WTC11 (cell line): ENCODE measurements around the gene ANO1. TPM values are rescaled to one million over a fixed set of nuclear protein-coding genes. Genes with fewer than 3 reads are reported as not detected.

ENCODE experiments used
- ATAC-seq: fragments of 200-7000 bp; cut with Tn5 transposase; 2 replicates; pipeline ENCODE4 v1.10.0; 2021; ENCODE audit warnings: mild to moderate bottlenecking, moderate library complexity
- CTCF ChIA-PET: fragments of 300-600 bp; sonication (Branson Sonifier 250); formaldehyde crosslinking; loops from one replicate; lab custom pipeline; 2021; ENCODE audit warnings: antibody characterized with exemption; lab: Charles Lee
- POLR2A ChIA-PET: fragments of 350-600 bp; sonication (Branson Sonifier 250); formaldehyde crosslinking; loops from one replicate; lab custom pipeline; 2021; ENCODE audit warnings: antibody characterized with exemption; lab: Charles Lee
- DNase-seq: peaks from one replicate; pipeline ENCODE4 v3.0.0; 2021; ENCODE audit warnings: low spot score
- H3K27ac Mint-ChIP-seq: 2 replicates; pipeline ENCODE4 v1.8.0; 2021; ENCODE audit warnings: mixed read lengths
- H3K27me3 Mint-ChIP-seq: 2 replicates; pipeline ENCODE4 v1.8.0; 2021; ENCODE audit warnings: low read depth, mild to moderate bottlenecking, moderate library complexity, mixed read lengths
- H3K36me3 Mint-ChIP-seq: 2 replicates; pipeline ENCODE4 v1.8.0; 2021; ENCODE audit warnings: mixed read lengths
- H3K4me1 Mint-ChIP-seq: 2 replicates; pipeline ENCODE4 v1.8.0; 2022; ENCODE audit warnings: mixed read lengths
- H3K4me3 Mint-ChIP-seq: 2 replicates; pipeline ENCODE4 v1.8.0; 2021; ENCODE audit warnings: mild to moderate bottlenecking, moderate library complexity, mixed read lengths
- H3K9me3 Mint-ChIP-seq: 2 replicates; pipeline ENCODE4 v1.8.0; 2021; ENCODE audit warnings: mixed read lengths
- AR ChIP-seq: fragments of 250-450 bp; sonication (Bioruptor Pico); IDR thresholded peaks from 2 replicates; pipeline ENCODE4 v1.9.0; 2021; ENCODE audit warnings: mild to moderate bottlenecking
- ATF1 ChIP-seq: sonication (generic); formaldehyde crosslinking; IDR thresholded peaks from 2 replicates; pipeline ENCODE4 v1.8.1; 2023; ENCODE audit warnings: mild to moderate bottlenecking, moderate library complexity, missing genetic modification reagents
- CTCF ChIP-seq: fragments of 200-600 bp; IDR thresholded peaks from 2 replicates; pipeline ENCODE4 v1.8.0; 2022; ENCODE audit warnings: antibody characterized with exemption
- E2F1 ChIP-seq: sonication (generic); formaldehyde crosslinking; IDR thresholded peaks from 2 replicates; pipeline ENCODE4 v1.8.0; 2022; ENCODE audit warnings: mild to moderate bottlenecking, missing genetic modification reagents
- KAT7 ChIP-seq: sonication (generic); formaldehyde crosslinking; IDR thresholded peaks from 2 replicates; pipeline ENCODE4 v1.8.1; 2023; ENCODE audit warnings: missing genetic modification reagents, mild to moderate bottlenecking, borderline replicate concordance
- NR1H2 ChIP-seq: sonication (generic); formaldehyde crosslinking; IDR thresholded peaks from 2 replicates; pipeline ENCODE4 v1.9.0; 2021; ENCODE audit warnings: mild to moderate bottlenecking, moderate library complexity, missing genetic modification reagents
- SP1 ChIP-seq: sonication (generic); formaldehyde crosslinking; conservative IDR thresholded peaks from 2 replicates; pipeline ENCODE4 v1.8.1; 2022; ENCODE audit warnings: missing genetic modification reagents
- TEAD4 ChIP-seq: sonication (generic); formaldehyde crosslinking; IDR thresholded peaks from 2 replicates; pipeline ENCODE4 v1.8.0; 2022; ENCODE audit warnings: mild to moderate bottlenecking, missing genetic modification reagents
- USF1 ChIP-seq: sonication (generic); formaldehyde crosslinking; IDR thresholded peaks from 2 replicates; pipeline ENCODE4 v1.8.0; 2022; ENCODE audit warnings: mild to moderate bottlenecking, missing genetic modification reagents
- ZNF423 ChIP-seq: fragments of 250-450 bp; sonication (Bioruptor Pico); IDR thresholded peaks from 2 replicates; pipeline ENCODE4 v2.1.2; 2022; ENCODE audit warnings: mild to moderate bottlenecking, moderate library complexity
- total RNA-seq: library from RNA; stranded (reverse); gene quantifications from 3 replicates; pipeline ENCODE4 v1.2.3, GENCODE V29; 2021
- TF ChIP-seq, protein P1 (sequence below): fragments of 250-450 bp; sonication (Bioruptor Pico); IDR thresholded peaks from 2 replicates; pipeline ENCODE4 v2.1.2; 2022; ENCODE audit warnings: mild to moderate bottlenecking, moderate library complexity
- TF ChIP-seq, protein P2 (sequence below): sonication (generic); formaldehyde crosslinking; conservative IDR thresholded peaks from 2 replicates; pipeline ENCODE4 v1.8.1; 2023; ENCODE audit warnings: mild to moderate bottlenecking, low read depth, missing genetic modification reagents, moderate library complexity
- TF ChIP-seq, protein P3 (sequence below): sonication (generic); formaldehyde crosslinking; IDR thresholded peaks from 2 replicates; pipeline ENCODE4 v1.8.0; 2023; ENCODE audit warnings: missing genetic modification reagents, mild to moderate bottlenecking, borderline replicate concordance
- TF ChIP-seq, protein P4 (sequence below): sonication (generic); formaldehyde crosslinking; IDR thresholded peaks from 2 replicates; pipeline ENCODE4 v1.8.1; 2023; ENCODE audit warnings: mild to moderate bottlenecking, missing genetic modification reagents
- TF ChIP-seq, protein P5 (sequence below): sonication (generic); formaldehyde crosslinking; IDR thresholded peaks from 2 replicates; pipeline ENCODE4 v1.8.1; 2022; ENCODE audit warnings: mild to moderate bottlenecking, moderate library complexity, missing genetic modification reagents

The ANO1 gene
- total RNA-seq, 1 experiment from 2014 or later = 4.1 TPM

DNA sequence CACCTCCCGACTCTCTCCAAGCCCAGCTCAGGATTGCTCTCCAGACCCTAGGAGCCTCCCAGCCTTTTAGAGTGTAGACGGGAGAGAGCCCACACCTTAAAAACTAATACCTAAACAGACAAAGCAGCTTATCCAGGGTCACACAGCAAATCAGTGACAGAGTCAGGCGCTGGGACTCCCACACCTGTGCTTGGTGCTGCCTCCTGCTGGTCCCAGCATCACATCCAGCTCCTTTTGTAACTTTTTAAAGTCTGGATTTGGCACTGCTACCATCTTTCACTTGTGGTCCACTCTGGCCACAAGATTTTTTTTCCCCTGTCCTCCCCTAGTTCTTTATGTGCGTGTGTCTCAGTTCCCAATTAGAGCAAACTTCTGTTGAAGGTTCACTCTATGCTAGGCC is 4.7 kb downstream of the ANO1 start (continued):
- no peak for TF ChIP-seq USF1 (CRISPR knock-in tag)
- TF ChIP-seq, protein P1, sequence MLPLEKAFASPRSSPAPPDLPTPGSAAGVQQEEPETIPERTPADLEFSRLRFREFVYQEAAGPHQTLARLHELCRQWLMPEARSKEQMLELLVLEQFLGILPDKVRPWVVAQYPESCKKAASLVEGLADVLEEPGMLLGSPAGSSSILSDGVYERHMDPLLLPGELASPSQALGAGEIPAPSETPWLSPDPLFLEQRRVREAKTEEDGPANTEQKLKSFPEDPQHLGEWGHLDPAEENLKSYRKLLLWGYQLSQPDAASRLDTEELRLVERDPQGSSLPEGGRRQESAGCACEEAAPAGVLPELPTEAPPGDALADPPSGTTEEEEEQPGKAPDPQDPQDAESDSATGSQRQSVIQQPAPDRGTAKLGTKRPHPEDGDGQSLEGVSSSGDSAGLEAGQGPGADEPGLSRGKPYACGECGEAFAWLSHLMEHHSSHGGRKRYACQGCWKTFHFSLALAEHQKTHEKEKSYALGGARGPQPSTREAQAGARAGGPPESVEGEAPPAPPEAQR (CRISPR knock-in tag) = no peak
- TF ChIP-seq E2F1 = no peak
- no peak for TF ChIP-seq CTCF
- TF ChIP-seq AR = no peak
- TF ChIP-seq ZNF423 (CRISPR knock-in tag) = no peak
- TF ChIP-seq, protein P2, sequence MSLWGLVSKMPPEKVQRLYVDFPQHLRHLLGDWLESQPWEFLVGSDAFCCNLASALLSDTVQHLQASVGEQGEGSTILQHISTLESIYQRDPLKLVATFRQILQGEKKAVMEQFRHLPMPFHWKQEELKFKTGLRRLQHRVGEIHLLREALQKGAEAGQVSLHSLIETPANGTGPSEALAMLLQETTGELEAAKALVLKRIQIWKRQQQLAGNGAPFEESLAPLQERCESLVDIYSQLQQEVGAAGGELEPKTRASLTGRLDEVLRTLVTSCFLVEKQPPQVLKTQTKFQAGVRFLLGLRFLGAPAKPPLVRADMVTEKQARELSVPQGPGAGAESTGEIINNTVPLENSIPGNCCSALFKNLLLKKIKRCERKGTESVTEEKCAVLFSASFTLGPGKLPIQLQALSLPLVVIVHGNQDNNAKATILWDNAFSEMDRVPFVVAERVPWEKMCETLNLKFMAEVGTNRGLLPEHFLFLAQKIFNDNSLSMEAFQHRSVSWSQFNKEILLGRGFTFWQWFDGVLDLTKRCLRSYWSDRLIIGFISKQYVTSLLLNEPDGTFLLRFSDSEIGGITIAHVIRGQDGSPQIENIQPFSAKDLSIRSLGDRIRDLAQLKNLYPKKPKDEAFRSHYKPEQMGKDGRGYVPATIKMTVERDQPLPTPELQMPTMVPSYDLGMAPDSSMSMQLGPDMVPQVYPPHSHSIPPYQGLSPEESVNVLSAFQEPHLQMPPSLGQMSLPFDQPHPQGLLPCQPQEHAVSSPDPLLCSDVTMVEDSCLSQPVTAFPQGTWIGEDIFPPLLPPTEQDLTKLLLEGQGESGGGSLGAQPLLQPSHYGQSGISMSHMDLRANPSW (CRISPR knock-in tag) = no peak
- TF ChIP-seq ATF1 (CRISPR knock-in tag) = no peak

DNA sequence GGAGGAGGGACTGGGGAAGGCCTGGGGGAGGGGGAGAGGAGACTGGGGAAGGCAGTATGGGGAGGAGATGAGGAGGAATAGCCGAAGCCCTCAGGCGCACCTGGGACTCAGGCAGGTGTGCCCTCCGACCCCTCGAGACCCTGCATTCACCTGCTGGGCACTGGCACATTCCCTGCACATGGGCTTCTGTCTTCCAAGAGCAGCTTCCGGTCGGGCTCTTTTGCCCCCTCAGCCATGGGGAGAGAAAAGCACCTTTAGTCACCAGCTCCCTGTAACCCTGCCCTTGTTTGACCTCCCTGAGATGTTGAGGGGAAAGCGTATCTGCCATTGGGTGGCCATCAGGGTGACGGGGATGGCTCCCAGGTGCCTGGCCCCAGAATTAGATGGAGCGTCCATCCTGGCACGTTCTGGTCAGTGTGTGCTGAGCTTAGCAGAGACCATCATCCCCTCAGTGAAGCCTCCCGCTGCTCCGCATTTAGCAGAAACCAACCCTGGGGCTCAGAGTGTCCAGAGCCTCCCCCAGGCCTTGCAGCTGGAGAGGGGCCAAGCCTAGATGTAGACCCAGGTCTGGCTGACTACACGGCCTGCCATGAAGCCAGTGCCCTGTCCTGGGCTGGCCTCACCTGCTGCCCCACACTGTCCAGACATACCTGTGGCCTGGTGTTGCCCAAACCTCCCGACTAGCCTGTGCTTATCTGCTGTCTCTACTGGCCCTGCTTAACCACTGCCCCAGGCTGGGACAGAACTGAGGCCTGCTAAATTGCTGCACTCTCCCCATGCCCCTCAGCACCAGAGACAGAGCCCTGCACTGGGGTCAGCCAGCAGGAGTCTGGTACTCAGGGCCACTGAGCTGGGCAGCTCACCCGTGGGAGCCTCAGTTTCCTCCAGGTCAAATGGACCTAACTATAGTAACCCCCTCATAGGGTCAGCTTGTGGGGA is 6.2 kb downstream of the ANO1 start:
- Mint-ChIP-seq H3K27me3 (peaks cover 21% of the 10 kb centered on the region), H3K36me3 (no peaks in the 10 kb centered on the region), H3K4me1 (peaks cover 11% of the 10 kb centered on the region; the same call in 1 of the 2 replicates), H3K27ac (no peak overlapping the region), H3K4me3 (no peak overlapping the region), H3K9me3 (no peaks in the 10 kb centered on the region)
- no peak for DNase-seq
- ATAC-seq = no peak
- ChIA-PET CTCF (interaction anchor here (0.7 to 2.8 kb wide), 10 partner anchors 11 to 192 kb away, joined by 3 to 21 read pairs (median 6); no protein-coding TSS in a partner anchor), POLR2A (interaction anchor here (0.5 kb wide), 1 partner anchor 130 kb away, joined by 5 read pairs; no protein-coding TSS in a partner anchor)
- TF ChIP-seq NR1H2 (CRISPR knock-in tag) (no peak), TEAD4 (no peak), KAT7 (CRISPR knock-in tag) (no peak), ZNF423 (CRISPR knock-in tag) (no peak), SP1 (CRISPR knock-in tag) (no peak)
- TF ChIP-seq, protein P3, sequence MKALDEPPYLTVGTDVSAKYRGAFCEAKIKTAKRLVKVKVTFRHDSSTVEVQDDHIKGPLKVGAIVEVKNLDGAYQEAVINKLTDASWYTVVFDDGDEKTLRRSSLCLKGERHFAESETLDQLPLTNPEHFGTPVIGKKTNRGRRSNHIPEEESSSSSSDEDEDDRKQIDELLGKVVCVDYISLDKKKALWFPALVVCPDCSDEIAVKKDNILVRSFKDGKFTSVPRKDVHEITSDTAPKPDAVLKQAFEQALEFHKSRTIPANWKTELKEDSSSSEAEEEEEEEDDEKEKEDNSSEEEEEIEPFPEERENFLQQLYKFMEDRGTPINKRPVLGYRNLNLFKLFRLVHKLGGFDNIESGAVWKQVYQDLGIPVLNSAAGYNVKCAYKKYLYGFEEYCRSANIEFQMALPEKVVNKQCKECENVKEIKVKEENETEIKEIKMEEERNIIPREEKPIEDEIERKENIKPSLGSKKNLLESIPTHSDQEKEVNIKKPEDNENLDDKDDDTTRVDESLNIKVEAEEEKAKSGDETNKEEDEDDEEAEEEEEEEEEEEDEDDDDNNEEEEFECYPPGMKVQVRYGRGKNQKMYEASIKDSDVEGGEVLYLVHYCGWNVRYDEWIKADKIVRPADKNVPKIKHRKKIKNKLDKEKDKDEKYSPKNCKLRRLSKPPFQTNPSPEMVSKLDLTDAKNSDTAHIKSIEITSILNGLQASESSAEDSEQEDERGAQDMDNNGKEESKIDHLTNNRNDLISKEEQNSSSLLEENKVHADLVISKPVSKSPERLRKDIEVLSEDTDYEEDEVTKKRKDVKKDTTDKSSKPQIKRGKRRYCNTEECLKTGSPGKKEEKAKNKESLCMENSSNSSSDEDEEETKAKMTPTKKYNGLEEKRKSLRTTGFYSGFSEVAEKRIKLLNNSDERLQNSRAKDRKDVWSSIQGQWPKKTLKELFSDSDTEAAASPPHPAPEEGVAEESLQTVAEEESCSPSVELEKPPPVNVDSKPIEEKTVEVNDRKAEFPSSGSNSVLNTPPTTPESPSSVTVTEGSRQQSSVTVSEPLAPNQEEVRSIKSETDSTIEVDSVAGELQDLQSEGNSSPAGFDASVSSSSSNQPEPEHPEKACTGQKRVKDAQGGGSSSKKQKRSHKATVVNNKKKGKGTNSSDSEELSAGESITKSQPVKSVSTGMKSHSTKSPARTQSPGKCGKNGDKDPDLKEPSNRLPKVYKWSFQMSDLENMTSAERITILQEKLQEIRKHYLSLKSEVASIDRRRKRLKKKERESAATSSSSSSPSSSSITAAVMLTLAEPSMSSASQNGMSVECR = no peak
- TF ChIP-seq, protein P4, sequence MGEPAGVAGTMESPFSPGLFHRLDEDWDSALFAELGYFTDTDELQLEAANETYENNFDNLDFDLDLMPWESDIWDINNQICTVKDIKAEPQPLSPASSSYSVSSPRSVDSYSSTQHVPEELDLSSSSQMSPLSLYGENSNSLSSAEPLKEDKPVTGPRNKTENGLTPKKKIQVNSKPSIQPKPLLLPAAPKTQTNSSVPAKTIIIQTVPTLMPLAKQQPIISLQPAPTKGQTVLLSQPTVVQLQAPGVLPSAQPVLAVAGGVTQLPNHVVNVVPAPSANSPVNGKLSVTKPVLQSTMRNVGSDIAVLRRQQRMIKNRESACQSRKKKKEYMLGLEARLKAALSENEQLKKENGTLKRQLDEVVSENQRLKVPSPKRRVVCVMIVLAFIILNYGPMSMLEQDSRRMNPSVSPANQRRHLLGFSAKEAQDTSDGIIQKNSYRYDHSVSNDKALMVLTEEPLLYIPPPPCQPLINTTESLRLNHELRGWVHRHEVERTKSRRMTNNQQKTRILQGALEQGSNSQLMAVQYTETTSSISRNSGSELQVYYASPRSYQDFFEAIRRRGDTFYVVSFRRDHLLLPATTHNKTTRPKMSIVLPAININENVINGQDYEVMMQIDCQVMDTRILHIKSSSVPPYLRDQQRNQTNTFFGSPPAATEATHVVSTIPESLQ = no peak
- TF ChIP-seq, protein P5, sequence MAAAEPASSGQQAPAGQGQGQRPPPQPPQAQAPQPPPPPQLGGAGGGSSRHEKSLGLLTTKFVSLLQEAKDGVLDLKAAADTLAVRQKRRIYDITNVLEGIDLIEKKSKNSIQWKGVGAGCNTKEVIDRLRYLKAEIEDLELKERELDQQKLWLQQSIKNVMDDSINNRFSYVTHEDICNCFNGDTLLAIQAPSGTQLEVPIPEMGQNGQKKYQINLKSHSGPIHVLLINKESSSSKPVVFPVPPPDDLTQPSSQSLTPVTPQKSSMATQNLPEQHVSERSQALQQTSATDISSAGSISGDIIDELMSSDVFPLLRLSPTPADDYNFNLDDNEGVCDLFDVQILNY (CRISPR knock-in tag) = no peak
